Epithelial cell of prostate (primary cell): Measurements from ENCODE around the gene AIM2.
"Not testable (repeated sequence)": the region's sequence is repeated elsewhere in the genome, so short reads cannot be mapped to it uniquely, and the experiment has no call there.

ENCODE experiments used
- DNase-seq: peaks from one replicate; pipeline ENCODE4 v3.0.0-alpha.2; 2011; ENCODE audit warnings: low read depth, low spot score
- H3K27ac ChIP-seq: fragments of 450-650 bp; 2 replicates; pipeline ENCODE4 v1.5.1; 2017; ENCODE audit warnings: mild to moderate bottlenecking

The AIM2 gene, protein sequence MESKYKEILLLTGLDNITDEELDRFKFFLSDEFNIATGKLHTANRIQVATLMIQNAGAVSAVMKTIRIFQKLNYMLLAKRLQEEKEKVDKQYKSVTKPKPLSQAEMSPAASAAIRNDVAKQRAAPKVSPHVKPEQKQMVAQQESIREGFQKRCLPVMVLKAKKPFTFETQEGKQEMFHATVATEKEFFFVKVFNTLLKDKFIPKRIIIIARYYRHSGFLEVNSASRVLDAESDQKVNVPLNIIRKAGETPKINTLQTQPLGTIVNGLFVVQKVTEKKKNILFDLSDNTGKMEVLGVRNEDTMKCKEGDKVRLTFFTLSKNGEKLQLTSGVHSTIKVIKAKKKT

GRCh38 chr1:159076438-159077119 lies at the start of gene AIM2:
Gene AIM2, minus strand, starts transcription at chr1:159076766. Its CDS starts 3,267 bp downstream, at chr1:159073499.
- H3K27ac ChIP-seq = no peak within 1 kb of the TSS
- DNase-seq = no peak

- DNase-seq = no peak
- H3K27ac ChIP-seq = no peak overlapping the region
These were observed 47.0 kb upstream of the AIM2 start for GRCh38 chr1:159123587-159123986.

GRCh38 chr1:159122005-159122621 lies 45.5 kb upstream of the AIM2 start:
- H3K27ac ChIP-seq = no peak overlapping the region
- DNase-seq = no peak

GRCh38 chr1:159121526-159121925 lies 45.0 kb upstream of the AIM2 start:
- no peak overlapping the region for H3K27ac ChIP-seq
- no peak for DNase-seq

DNA sequence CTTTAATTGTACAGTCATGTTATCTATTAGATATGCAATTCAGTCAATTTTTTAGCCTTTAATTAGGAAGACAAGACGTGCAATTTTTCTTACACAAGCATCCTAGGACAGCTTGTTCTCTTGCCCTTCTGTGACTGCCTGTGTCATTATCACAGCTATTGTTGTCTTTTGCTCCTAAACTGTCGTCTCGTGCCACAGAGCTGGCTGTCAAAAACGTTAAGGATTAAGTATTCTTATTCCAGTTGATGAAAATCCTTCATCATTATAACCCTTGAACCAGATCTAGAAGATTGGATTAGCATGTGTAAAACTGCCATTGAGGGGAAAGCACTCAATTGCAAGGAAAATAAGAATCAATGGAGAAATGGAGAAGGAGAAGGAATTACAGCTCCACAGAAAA lies 43.8 kb upstream of the AIM2 start:
- DNase-seq = no peak
- no peak overlapping the region for H3K27ac ChIP-seq

DNA sequence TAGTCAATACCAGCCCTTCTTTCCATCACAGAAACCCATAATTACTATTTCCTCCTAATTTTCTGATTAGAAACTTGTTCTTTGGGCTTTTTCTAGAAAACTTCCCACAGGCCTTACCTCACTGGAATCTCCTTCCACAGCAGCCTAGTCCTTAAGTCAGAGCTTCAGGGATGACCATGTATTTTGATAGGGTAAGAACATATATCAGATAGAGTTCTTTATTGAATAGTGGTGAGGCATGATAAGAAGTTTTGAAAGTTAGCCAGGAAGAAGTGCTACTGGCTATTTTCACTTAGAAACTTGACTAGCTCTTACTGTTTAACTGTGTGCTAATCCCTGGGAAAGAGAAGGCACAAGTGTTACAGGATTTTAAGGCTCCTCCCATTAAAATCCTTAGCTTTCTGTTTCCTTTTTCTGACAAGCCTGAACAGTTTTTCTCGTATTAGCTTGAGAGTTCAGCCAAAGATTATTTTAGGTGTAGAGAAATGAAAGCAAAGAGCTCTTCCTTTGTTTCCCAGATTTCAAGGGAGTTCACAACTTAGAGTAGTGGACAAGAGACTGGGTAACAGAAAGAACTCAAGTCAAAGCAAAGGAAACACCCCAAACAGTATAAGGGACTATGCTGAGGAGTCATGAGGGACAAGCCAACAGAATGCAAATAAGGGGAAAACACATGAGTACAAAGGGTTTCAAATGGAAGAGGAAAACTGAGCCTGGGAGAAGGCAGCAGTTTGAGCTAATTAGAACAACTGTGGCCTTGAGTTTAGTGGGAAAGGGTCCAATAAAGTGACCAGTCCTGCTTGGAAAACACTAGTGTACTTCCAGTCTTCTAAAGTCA lies 37.2 kb upstream of the AIM2 start:
- no peak overlapping the region for H3K27ac ChIP-seq
- no peak for DNase-seq

GRCh38 chr1:159103021-159103420 lies 26.5 kb upstream of the AIM2 start:
- DNase-seq, H3K27ac ChIP-seq: not testable (repeated sequence)

DNA sequence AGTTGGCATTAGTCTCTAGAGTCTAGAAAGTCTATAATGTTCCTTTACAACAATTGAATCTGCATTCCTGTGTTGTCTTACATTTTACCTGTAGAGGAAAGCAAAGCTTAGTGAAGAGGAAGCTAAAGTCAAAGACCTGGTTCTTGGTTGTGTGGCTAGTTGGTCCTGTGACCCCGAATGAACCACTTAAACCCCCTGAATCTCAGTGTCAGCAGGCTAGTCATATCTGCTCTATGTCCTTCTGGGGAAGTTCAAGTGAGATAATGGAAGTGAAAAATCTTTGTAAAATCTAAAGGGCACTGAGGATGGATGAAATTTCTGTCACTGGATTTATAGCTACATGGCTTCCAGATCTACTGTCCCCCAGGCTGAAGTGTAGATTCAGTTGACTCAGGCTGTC lies 24.0 kb upstream of the AIM2 start:
- H3K27ac ChIP-seq = no peak overlapping the region
- no peak for DNase-seq

GRCh38 chr1:159098596-159098995 lies 22.0 kb upstream of the AIM2 start:
- no peak for DNase-seq
- H3K27ac ChIP-seq = no peak overlapping the region

- no peak for DNase-seq
- peak overlapping the region; percentile 90 for H3K27ac ChIP-seq
These were observed 15.6 kb upstream of the AIM2 start for GRCh38 chr1:159092036-159092760.

DNA sequence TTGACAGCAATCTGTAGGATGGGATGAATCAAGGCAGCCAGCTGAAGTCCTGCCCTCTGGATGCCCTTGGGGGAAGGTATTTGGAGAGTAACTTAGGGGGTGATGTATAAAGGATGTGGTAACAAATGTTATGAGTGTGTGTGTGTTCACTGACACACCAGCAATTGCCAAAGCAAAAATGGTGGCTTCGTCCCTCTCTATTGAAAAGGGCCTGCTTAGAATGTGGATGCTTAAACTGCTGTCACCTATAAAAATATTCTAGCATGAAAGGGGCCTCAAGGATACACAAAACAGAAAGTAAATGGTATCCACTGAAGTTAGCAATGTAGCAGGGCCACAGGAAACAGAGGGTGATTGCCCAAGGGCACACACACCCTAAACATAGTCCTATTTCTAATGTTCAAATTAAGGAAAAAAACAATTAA lies 15.1 kb upstream of the AIM2 start:
- H3K27ac ChIP-seq = peak overlapping the region; percentile 90
- DNase-seq = no peak

DNA sequence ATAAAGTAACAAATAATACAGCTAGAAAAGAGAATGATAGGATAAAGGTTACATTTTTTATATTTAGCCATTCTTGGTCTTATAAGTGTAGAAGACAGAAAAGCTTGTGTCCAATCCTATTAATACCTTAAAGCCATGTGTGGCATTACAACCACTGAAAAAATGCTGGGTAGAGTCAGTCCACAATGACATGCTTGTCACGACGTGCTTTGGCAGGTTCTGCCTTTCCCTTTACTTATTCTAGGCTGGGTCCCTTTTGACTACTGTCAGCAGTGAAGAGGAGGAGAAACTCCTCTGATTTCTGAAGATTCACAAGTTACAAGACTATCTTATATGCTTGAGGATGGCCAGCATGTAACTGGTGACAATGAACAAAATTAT lies 14.6 kb upstream of the AIM2 start:
- peak overlapping the region; percentile 90 for H3K27ac ChIP-seq

GRCh38 chr1:159090286-159091179 lies 14.0 kb upstream of the AIM2 start:
- H3K27ac ChIP-seq = peak overlapping the region; percentile 90

More for the DNA sequence above, 14.6 kb upstream of the AIM2 start:
- no peak for DNase-seq

DNA sequence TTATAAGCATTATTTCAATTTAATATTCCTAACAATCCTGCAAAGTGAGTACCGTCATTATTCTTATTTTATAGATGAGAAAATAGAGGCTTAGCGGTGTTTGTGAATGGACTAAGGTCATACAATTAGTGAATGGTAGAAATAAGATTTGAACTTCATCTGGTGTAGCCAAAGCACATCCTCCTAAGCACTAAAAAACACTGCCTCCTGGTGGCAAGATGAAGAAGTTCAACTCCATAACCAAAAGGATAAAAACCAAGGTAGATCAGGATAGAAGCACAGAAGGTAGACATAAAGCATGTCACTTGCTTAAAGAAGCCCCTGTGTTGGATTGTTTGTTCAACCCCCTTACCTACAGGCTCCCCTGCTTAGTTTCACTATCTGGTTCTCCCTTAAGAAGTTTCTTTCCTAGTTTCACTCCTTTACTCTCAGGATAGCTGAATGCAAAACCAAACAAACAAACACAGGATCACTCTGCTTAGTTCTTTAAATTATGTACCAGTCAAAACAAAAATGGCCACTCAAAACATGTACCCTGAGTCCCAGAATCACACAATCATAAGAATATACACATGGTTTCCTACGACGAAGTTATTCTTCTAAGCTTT lies 12.7 kb upstream of the AIM2 start:
- DNase-seq = no peak
- peak overlapping the region; percentile 28 for H3K27ac ChIP-seq

More at GRCh38 chr1:159090286-159091179, 14.0 kb upstream of the AIM2 start:
- DNase-seq = no peak

DNA sequence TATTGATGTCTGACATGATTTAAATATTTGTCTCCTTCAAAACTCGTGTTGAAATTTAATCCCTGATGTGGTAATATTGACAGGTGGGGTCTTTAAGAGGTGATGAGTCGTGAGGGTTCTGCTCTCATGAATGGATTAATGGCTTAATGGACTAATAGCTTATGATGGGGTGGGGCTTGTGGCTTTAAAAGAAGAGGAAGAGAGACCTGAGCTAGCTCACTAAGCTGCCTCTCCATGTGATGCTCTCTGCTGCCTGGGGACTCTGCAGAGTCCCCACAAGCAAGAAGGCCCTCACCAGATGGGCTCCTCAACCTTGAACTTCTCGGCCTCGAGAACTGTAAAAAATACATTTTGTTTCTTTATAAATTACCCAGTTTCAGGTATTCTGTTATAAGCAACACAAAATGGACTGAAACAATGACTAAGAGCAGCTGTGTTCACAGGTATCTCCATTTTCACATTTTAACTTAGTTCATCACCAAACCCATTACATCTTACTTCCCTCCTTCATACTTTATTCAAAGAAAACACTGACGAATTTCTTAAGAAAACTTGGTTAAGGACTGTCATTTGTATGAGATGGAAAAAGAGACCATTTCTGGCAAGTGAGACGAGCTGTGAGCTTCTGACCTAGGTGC lies 12.1 kb upstream of the AIM2 start:
- H3K27ac ChIP-seq = peak overlapping the region; percentile 28

DNA sequence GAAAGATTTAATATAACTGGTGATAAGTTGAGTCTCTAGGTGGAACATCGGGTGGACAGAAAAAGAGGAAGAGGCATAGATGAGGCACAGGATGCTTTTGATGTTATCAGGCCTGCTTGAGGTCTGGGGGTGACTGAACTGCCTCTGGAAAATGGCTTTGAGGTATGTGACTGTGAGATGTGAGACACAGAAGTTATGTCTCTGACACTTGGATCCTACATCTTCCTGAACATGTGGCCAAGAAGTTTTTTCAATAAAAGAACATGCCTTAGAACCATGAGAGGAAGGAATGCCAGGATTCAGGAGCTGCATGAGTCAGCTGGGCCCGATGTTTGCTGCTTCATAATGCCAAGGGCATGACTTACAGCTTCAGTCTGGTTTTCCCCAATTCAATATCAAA lies 11.5 kb upstream of the AIM2 start:
- H3K27ac ChIP-seq = peak overlapping the region; percentile 28
- no peak for DNase-seq

More for the DNA sequence above, 12.1 kb upstream of the AIM2 start:
- no peak for DNase-seq

DNA sequence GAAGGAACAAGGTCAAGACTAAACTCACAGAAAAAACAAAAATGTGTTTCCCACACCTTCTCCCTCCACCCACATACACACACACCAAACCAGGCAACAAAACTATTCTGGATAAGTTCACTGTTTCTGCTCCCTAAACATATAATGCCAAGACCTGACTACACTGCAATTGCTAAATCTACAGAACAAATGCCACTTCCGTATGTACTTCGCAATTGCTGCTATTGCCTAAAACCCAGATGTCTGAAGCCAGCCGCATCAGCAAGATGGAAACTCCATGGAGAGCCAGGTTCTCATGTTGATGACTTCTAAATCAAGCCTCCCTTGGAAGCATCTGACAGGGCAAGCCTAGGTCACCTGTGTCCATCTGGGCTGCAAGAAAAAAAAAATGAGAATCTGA lies 8.3 kb upstream of the AIM2 start:
- H3K27ac ChIP-seq = no peak overlapping the region
- DNase-seq = no peak

- no peak for DNase-seq
- H3K27ac ChIP-seq = no peak overlapping the region
These were observed 7.6 kb upstream of the AIM2 start for GRCh38 chr1:159084152-159084551.
